H1 (cell line): ENCODE measurements around the gene VSIG2. TPM values are rescaled to one million over a fixed set of nuclear protein-coding genes. Genes with fewer than 3 reads are reported as not detected.
A peak's percentile ranks its signal among the peaks of the same experiment; 100 is the strongest.

Experiments
- GTF2F1 ChIP-seq: IDR thresholded peaks from 2 replicates; pipeline ENCODE4 v1.6.1; 2012; ENCODE audit warnings: low read depth, low read length, improper control_type of control experiment, borderline replicate concordance
- KDM4A ChIP-seq: IDR thresholded peaks from one replicate; pipeline ENCODE4 v1.7.1; 2012; ENCODE audit warnings: low read depth, mild to moderate bottlenecking, moderate library complexity, low read length, inconsistent platforms; ENCODE audit not compliant: severe bottlenecking
- POLR2AphosphoS5 ChIP-seq: IDR thresholded peaks from 2 replicates; pipeline ENCODE4 v1.6.1; 2011; ENCODE audit warnings: low read depth, low read length
- SIRT6 ChIP-seq: IDR thresholded peaks from one replicate; pipeline ENCODE4 v1.7.1; 2012; ENCODE audit warnings: low read length, inconsistent platforms
- polyA plus RNA-seq, 7 experiments: library from polyadenylated mRNA; depleted of rRNA in 3 of 7; stranded (reverse) in 5 of 7; unstranded in 2 of 7; fragments of >200 nt in 5 of 7; fragments of 200-250 nt in 2 of 7; gene quantifications; 1 replicate in 5 of 7; 2 replicates in 1 of 7; 4 replicates in 1 of 7; pipeline versions ENCODE4 v1.2.1 to v1.2.3, GENCODE V29; 2011 to 2013; ENCODE audit warnings: missing spikeins in 2 of 7, mixed read lengths in 2 of 7
- total RNA-seq: library from RNA; stranded (reverse); fragmentation: NEBNext Ultra II Directional; extraction: Animal tissue kit (Norgen Biotek cat#: 25700); gene quantifications from 2 replicates; pipeline ENCODE4 v1.2.1, GENCODE V29; 2021

The VSIG2 gene
- total and polyA plus RNA-seq, 2 of the 8 experiments (the other 6 are each of a cell fraction or from before 2014, with no cell fraction given) = 0.18 TPM; not detected in 1

DNA sequence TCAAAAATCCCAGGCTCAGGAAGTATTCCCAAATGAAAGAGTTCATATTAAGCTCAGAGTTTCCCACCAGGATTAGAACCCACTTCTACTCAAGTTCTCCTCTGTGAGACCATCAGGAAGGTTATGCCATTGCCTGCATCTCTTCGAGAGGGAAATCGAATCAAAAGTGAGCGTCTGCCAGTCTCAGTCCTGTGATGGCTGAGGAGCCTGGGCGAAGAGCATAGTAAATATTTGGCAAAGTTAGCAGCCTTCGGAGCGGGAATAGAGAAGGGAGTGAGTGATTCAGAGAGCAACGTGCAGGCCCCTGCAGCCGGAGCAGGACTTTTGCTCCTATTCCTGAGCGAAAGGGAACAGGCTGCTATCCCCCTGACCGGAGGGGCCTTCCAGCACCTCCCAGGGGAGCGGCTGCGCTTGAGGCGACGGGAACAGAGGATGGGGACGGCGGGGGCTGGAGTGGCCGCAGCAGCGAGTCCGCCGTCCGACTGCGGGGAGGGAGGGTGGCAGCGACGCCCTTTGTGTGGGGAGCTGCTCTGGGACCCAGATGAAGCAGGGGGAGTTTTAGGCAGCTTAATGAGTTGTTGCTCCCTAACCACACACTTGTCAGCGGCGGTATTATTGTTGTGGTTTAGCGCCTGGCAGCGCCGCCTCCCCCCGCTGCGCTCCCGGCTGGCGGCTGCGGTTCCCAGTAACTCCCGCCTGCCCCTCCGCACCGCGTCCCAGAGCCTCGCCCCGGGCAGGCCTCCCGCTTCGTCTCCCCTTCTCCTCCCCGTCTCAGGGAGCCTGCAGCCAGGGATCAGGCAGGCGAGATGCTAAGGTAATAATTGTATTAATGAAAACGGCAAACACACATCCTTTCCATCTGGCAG, 34.0 kb downstream of the VSIG2 start (continued):
- TF ChIP-seq GTF2F1 (no peak), KDM4A (peak; percentile 92), POLR2AphosphoS5 (no peak), SIRT6 (no peak)
